ENCODE measurements around the gene C1orf185.
"Not testable (repeated sequence)": the region's sequence is repeated elsewhere in the genome, so short reads cannot be mapped to it uniquely, and the experiment has no call there.

Gene C1orf185

DNA sequence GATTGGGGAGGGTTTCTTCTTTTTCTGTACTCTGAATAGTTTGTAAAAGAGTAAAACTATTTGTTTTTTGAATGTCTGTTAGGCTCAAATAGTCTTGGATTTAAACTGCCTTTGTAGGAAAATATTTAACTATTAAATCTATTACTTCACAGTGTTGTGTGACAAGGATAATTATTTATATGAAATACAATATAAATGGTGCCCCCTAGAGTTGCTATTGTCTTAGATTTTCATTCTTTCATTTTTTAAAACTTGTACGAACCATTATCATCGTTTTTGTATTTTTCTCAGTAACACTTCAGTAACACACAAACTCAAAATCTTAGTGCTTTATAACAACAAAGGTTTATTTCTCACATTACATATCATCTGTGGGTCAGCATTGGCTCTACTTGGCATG, 37.4 kb downstream of the C1orf185 start:
- DNase-seq: no peak

GRCh38 chr1:51147394-51147793, 45.4 kb downstream of the C1orf185 start:
- no peak for DNase-seq

DNA sequence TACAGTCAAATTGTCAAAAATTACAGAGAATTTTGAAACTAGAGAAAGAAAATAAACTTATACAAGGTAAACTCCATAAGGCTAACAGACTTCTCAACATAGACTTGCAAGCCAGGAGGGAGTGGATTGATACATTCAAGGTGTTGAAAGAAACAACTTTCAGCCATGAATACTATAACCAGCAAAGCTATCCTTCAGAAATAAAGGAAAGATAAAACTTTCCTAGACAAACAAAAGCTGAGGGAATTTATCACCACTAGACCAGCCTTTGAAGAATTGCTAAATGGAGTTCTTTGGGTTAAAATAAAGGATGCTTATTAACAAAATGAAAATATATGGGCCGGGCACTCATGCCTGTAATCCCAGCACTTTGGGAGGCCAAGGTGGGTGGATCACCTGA, 52.7 kb downstream of the C1orf185 start:
- no peak for DNase-seq

GRCh38 chr1:51156752-51157151, 54.7 kb downstream of the C1orf185 start:
- DNase-seq: no peak

GRCh38 chr1:51157395-51157794, 55.4 kb downstream of the C1orf185 start:
- DNase-seq: no peak

GRCh38 chr1:51158263-51158662, 56.2 kb downstream of the C1orf185 start:
- DNase-seq: no peak

- not testable (repeated sequence) for DNase-seq
Observed at GRCh38 chr1:51162560-51162959, 60.5 kb downstream of the C1orf185 start.

- no peak for DNase-seq
Observed at GRCh38 chr1:51165540-51165939, 63.5 kb downstream of the C1orf185 start.

DNA sequence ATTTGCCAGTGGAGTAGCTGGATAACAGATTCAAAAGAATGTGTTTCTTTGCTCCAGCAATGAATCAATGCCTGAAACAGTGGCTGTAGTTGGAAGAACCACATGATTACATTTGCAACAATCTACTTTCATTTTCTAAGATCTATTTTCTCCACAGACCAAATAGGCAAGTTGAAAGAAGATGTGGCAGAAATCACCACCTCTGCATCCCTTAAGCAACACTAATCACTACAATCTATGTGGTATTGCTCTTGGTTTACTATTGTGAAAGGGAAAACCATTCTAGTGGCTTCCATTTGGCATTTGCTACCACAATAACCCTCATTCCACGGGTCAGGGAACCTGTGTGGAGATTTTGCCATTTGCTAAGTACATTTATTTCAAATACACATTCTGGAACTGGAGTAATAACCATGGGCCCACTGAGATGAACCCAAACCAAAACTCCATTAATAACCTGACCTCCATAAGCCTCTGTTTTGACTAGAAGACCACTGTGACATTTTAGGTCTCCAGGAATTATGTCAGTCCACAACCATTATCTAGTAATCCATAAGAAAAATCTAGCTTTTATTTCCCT, 66.3 kb downstream of the C1orf185 start:
- no peak for DNase-seq

- DNase-seq: no peak
Observed at GRCh38 chr1:51168936-51169335, 66.9 kb downstream of the C1orf185 start.

GRCh38 chr1:51170342-51170741, 68.3 kb downstream of the C1orf185 start:
- no peak for DNase-seq

DNA sequence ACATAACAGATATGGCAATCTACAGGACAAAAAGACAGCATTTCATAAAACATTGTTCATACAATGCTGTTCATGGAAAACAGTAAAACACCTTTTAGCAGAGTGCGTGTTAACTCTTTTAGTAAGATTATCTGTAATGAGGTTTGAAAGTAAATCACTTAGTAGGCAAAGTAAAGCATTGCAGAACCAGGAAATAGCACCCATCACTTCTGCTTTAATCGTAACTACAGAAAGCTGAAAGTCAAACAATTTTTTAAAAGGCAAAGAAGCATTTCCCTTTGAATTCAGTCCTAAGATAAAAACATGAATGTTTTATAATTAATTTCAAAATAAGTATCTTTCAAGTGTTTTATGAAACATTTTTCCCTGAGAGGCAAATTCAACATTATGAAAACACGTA, 70.8 kb downstream of the C1orf185 start:
- DNase-seq: no peak

DNA sequence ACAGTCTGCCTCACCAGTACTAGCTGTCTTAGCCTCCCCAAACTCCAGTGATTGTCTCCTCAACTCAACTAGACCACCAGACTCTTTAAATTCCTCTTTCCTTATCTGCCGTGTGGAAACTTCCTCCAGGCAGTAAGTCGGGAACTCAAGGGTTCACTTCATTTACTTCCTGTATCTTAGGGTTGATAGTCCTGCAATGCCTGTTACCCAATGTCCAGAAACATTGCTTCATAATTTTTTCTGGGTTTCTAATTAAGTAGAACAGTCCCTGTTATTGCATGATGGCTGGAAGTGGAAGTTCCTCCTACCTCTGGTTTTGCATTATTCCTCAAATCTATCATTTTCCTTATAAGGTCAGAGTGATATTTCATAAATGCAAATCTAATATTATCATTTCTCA, 73.2 kb downstream of the C1orf185 start:
- DNase-seq: no peak

DNA sequence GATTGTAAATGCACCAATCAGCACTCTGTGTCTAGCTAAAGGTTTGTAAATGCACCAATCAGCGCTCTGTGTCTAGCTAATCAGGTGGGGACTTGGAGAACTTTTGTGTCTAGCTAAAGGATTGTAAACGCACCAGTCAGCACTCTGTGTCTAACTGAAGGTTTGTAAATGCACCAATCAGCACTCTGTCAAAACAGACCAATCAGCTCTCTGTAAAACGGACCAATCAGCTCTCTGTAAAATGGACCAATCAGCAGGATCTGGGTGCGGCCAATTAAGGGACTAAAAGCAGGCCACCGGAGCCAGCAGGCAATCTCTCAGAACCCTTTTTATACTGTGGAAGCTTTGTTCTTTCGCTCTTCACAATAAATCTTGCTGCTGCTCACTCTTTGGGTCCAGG, 76.0 kb downstream of the C1orf185 start:
- not testable (repeated sequence) for DNase-seq

GRCh38 chr1:51188230-51188629, 86.2 kb downstream of the C1orf185 start:
- DNase-seq: no peak

DNA sequence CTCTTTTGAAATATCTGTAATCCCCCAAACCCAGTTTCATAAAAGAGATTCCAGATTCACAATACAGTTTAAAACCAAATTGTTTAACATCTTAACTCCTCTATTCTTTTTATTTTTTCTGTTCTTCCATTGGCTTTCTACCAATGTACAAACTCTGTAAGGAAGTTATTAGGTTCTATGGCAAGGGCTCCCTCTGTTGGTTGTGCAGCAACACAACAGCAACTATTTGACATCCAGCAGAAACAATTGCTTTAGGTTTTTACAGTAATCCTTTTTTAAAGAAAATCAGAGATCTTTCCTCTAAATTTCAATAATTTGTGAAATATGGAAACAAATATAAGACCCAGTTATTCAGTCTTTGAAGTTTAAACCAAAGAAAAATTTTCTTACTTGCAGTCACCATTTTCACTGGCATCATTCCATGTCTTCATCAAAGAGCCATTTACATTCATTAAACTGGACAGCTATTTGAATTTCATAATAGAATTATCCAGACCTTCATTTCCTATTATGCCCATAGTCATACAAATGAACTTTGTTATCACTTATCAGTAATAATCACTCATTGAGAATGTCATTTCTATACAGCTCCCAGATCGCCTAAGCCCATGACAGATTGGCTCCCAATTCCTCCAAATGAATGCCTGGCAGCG, 87.5 kb downstream of the C1orf185 start:
- no peak for DNase-seq

GRCh38 chr1:51190961-51191360, 88.9 kb downstream of the C1orf185 start:
- no peak for DNase-seq

DNA sequence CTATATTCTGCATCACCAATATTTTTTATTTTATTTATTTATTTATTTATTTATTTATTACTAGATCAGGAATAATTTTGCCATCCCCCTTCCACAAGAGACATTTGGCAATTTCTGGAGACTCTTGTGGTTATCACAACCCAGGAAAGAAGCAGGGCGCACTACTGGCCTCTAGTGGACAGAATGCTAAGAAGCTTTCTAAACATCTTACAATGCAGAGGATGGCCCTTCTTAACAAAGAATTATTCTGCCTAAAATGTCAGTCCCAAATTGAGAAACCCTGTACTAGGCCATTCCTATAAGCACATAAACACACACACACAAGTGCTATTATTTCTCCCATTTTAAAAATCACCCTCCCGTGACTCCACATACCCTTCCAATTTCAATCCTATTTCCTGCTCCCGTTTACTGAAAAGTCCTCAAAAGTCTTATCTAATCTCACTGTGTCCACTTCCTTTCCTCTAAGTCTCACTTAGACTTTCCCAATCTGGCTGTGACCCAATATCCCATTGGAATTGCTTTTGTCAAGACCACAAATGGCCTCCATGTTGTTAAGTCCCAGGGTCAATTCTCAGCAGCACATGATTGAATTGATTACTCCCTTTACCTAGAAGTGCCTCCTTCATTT, 90.3 kb downstream of the C1orf185 start:
- DNase-seq: no peak

- no peak for DNase-seq
Observed at GRCh38 chr1:51193564-51193963, 91.5 kb downstream of the C1orf185 start.
